SK-N-SH (cell line): ENCODE data around the gene UNC13D. TPM values are rescaled to one million over a fixed set of nuclear protein-coding genes. Genes with fewer than 3 reads are reported as not detected.
"Not testable (repeated sequence)": the region's sequence is repeated elsewhere in the genome, so short reads cannot be mapped to it uniquely, and the experiment has no call there.

Source experiments
- CTCF ChIA-PET: fragments of 300-600, 350-600 bp; formaldehyde crosslinking; extraction: SDS; loops from one replicate; lab custom pipeline; 2021; lab: Yijun Ruan, JAX
- POLR2A ChIA-PET: fragments of 350-600 bp; sonication (Branson Sonifier 250); formaldehyde crosslinking; extraction: SDS; loops from one replicate; lab custom pipeline; 2020; ENCODE audit warnings: antibody characterized with exemption, inconsistent platforms; lab: Yijun Ruan, JAX
- DNase-seq: peaks from one replicate; pipeline ENCODE4 v3.0.0; 2012
- H2AFZ ChIP-seq: fragments of 200-600 bp; sonication (generic); 2 replicates; pipeline ENCODE4 v1.8.1; 2016; ENCODE audit warnings: antibody characterized with exemption, mild to moderate bottlenecking, low read depth
- H3F3A ChIP-seq: fragments of 200-600 bp; sonication (generic); replicated peaks from 2 replicates; pipeline ENCODE3; 2016; ENCODE audit warnings: antibody characterized with exemption, mild to moderate bottlenecking; ENCODE audit not compliant: insufficient read depth
- H3K27ac ChIP-seq, 2 experiments: fragments of 200-500 bp in 1 of 2; fragments of 200-600 bp in 1 of 2; sonication (Bioruptor generic) in 1 of 2; sonication (generic), shearing (Covaris generic) in 1 of 2; 2 replicates each; pipeline versions ENCODE4 v1.5.1 to v1.6.1; 2014 to 2016; ENCODE audit warnings: low read depth in 2 of 2, inconsistent platforms in 1 of 2, low read length in 1 of 2, mild to moderate bottlenecking in 1 of 2, mixed read lengths in 1 of 2
- H3K27me3 ChIP-seq: fragments of 200-600 bp; sonication (generic), shearing (Covaris generic); 2 replicates; pipeline ENCODE4 v1.6.1; 2016; ENCODE audit warnings: mixed run types; ENCODE audit not compliant: insufficient read depth
- H3K36me3 ChIP-seq, 2 experiments: fragments of 200-500 bp in 1 of 2; fragments of 200-600 bp in 1 of 2; sonication (Bioruptor generic) in 1 of 2; sonication (generic) in 1 of 2; replicated peaks in 1 of 2; 2 replicates each; pipeline versions ENCODE3 to v1.5.1; 2014 to 2016; ENCODE audit warnings: low read length in 1 of 2, mild to moderate bottlenecking in 1 of 2; ENCODE audit not compliant: insufficient read depth in 2 of 2, control insufficient read depth in 1 of 2
- H3K4me1 ChIP-seq, 2 experiments: fragments of 200-500 bp in 1 of 2; fragments of 200-600 bp in 1 of 2; sonication (Bioruptor generic) in 1 of 2; sonication (generic), shearing (Covaris generic) in 1 of 2; 2 replicates each; pipeline versions ENCODE4 v1.5.1 to v1.6.1; 2014 to 2016; ENCODE audit warnings: low read depth in 1 of 2, low read length in 1 of 2, mixed run types in 1 of 2; ENCODE audit not compliant: insufficient read depth in 2 of 2, control insufficient read depth in 1 of 2
- H3K4me2 ChIP-seq: fragments of 200-600 bp; sonication (generic), shearing (Covaris generic); 2 replicates; pipeline ENCODE4 v1.6.1; 2017; ENCODE audit warnings: mixed run types
- H3K4me3 ChIP-seq, 2 experiments: fragments of 200-500 bp in 1 of 2; fragments of 200-600 bp in 1 of 2; sonication (Bioruptor generic) in 1 of 2; sonication (generic), shearing (Covaris generic) in 1 of 2; 2 replicates each; pipeline versions ENCODE4 v1.5.1 to v1.8.1; 2014 to 2016; ENCODE audit warnings: low read depth in 2 of 2, inconsistent platforms in 1 of 2, low read length in 1 of 2, mild to moderate bottlenecking in 1 of 2, mixed read lengths in 1 of 2, moderate library complexity in 1 of 2
- H3K79me2 ChIP-seq: fragments of 200-600 bp; sonication (generic); 2 replicates; pipeline ENCODE4 v1.8.1; 2017; ENCODE audit warnings: mild to moderate bottlenecking; ENCODE audit not compliant: insufficient read depth
- H3K9ac ChIP-seq: fragments of 200-600 bp; sonication (generic); 2 replicates; pipeline ENCODE4 v1.6.1; 2017; ENCODE audit warnings: mixed run types
- H3K9me2 ChIP-seq: fragments of 200-600 bp; sonication (generic); 2 replicates; pipeline ENCODE4 v1.6.1; 2017; ENCODE audit warnings: mixed run types
- H3K9me3 ChIP-seq: fragments of 200-600 bp; sonication (generic); 2 replicates; pipeline ENCODE4 v1.6.1; 2017; ENCODE audit warnings: mixed run types, mild to moderate bottlenecking, moderate library complexity
- H4K20me1 ChIP-seq: fragments of 200-600 bp; sonication (generic); 2 replicates; pipeline ENCODE4 v1.6.1; 2017; ENCODE audit warnings: mild to moderate bottlenecking, mixed run types; ENCODE audit not compliant: insufficient read depth
- CHD2 ChIP-seq: fragments of 150-350 bp; IDR thresholded peaks from 2 replicates; pipeline ENCODE4 v1.6.1; 2018; ENCODE audit warnings: low read length; ENCODE audit not compliant: partially characterized antibody
- FOSL2 ChIP-seq: IDR thresholded peaks from 2 replicates; pipeline ENCODE4 v1.4.0; 2012; ENCODE audit warnings: low read depth, mild to moderate bottlenecking, moderate library complexity, borderline replicate concordance
- FOXM1 ChIP-seq: IDR thresholded peaks from 2 replicates; pipeline ENCODE4 v1.4.0; 2012; ENCODE audit warnings: low read depth, mild to moderate bottlenecking
- GABPA ChIP-seq: IDR thresholded peaks from 2 replicates; pipeline ENCODE4 v1.4.0; 2012; ENCODE audit warnings: low read depth, mild to moderate bottlenecking
- JUND ChIP-seq: IDR thresholded peaks from 2 replicates; pipeline ENCODE4 v1.4.0; 2012
- NFIC ChIP-seq: IDR thresholded peaks from 2 replicates; pipeline ENCODE4 v1.4.0; 2012; ENCODE audit warnings: borderline replicate concordance
- NRF1 ChIP-seq: IDR thresholded peaks from 2 replicates; pipeline ENCODE4 v1.6.1; 2012; ENCODE audit warnings: low read depth, mild to moderate bottlenecking, low read length
- POLR2AphosphoS5 ChIP-seq: IDR thresholded peaks from 2 replicates; pipeline ENCODE4 v1.6.1; 2012; ENCODE audit warnings: low read depth, low read length
- RAD21 ChIP-seq: IDR thresholded peaks from 2 replicates; pipeline ENCODE4 v1.6.1; 2012; ENCODE audit warnings: mild to moderate bottlenecking, low read length
- YY1 ChIP-seq: IDR thresholded peaks from 2 replicates; pipeline ENCODE4 v1.4.0; 2012; ENCODE audit warnings: low read depth, mild to moderate bottlenecking
- WGBS: methylation state at CpG from one replicate; pipeline ENCODE4 v1.1.6; 2017; ENCODE audit warnings: low lambda C conversion rate; 5-methylcytosine and 5-hydroxymethylcytosine counted together
- polyA plus RNA-seq, 3 experiments: library from polyadenylated mRNA; depleted of rRNA; stranded (reverse); fragments of >200 nt; gene quantifications; 2 replicates each; pipeline ENCODE4 v1.2.3, GENCODE V29; 2012
- TF ChIP-seq, protein P1 (sequence below): IDR thresholded peaks from 2 replicates; pipeline ENCODE4 v1.6.1; 2012; ENCODE audit warnings: mild to moderate bottlenecking, low read depth, low read length, moderate library complexity
- TF ChIP-seq, protein P2 (sequence below): IDR thresholded peaks from 2 replicates; pipeline ENCODE4; 2012

UNC13D gene
- polyA plus RNA-seq, 1 of the 3 experiments (the other 2 are of a cell fraction): 0.99 TPM

DNA sequence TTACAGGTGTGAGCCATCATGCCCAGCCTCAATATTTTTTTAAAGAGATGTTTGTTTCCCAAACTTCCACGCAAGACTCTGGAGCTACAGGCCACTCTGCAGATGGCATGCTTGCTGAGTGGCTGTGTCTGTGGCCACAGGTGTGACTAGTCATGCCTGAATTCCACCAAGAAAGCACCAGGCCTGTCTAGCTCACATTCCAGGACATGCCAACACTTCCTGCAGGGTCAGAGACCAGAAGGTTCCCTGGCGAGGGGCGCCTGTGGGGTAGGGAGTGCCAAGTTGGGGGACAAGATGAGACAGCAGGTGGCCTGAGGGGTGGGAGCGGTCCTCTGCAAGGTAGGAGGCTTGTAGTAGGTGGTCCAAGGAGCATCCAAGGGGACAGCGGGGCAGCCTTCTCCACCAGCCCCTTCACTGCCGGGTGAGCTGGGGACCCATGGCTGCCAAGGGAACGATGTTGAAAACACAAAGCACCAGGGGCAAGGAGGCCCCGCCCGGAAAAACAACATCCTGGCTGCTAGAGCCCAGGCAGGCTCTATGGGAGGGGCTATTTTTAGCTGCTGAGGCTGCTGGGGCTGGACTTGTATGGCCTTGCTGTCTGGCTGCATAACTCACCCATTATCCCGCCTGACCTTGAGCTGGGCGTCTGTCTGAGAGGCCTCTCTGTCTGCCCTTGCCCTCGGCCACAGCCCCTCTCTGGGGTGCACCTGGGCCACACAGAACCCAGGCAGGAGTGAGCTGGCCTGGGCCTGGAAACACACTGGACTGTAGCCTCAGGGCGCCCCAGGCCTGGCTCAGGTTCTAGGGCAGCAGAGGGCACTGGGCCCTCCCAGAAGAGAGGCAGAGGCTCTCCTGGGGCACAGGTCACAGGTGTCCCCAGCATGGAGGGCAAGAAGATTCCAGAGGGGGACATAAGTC, 28.5 kb upstream of the UNC13D start:
- Histone ChIP-seq H3K9ac (peak overlapping the region; percentile 29; the same call in 1 of the 2 replicates), H3K36me3 (no peaks in the 10 kb centered on the region), H3K4me3 (no peak overlapping the region), H4K20me1 (no peaks in the 10 kb centered on the region; the same call in 1 of the 2 replicates), H2AFZ (peak overlapping the region; percentile 61; the same call in 1 of the 2 replicates), H3K27ac (peak overlapping the region in 1 of 2 experiments; percentile 48; a peak in 2 of 4 replicates), H3K4me2 (peak overlapping the region; percentile 41), H3K9me3 (no peaks in the 10 kb centered on the region), H3K27me3 (no peaks in the 10 kb centered on the region), H3K4me1 (peaks cover 32 to 33% of the 10 kb centered on the region in 2 experiments; a peak in 3 of 4 replicates)
- ChIA-PET POLR2A (interaction anchor here (0.7 to 1.6 kb wide), 5 partner anchors 23 to 211 kb away, joined by 3 to 5 read pairs (median 3); partner anchors contain the start of genes ACOX1 and TEN1), CTCF (interaction anchor here (0.7 to 15.4 kb wide), 9 partner anchors 10 to 108 kb away, joined by 3 to 214 read pairs (median 4); partner anchors contain the start of genes GALK1, TRIM65 and WBP2)
- 69% methylated on average over 12 of the region's 13 CpGs for WGBS
- TF ChIP-seq GABPA: no peak
- no peak for TF ChIP-seq JUND
- TF ChIP-seq FOXM1: no peak
- no peak for TF ChIP-seq NFIC
- no peak for TF ChIP-seq FOSL2
- TF ChIP-seq, protein P1, sequence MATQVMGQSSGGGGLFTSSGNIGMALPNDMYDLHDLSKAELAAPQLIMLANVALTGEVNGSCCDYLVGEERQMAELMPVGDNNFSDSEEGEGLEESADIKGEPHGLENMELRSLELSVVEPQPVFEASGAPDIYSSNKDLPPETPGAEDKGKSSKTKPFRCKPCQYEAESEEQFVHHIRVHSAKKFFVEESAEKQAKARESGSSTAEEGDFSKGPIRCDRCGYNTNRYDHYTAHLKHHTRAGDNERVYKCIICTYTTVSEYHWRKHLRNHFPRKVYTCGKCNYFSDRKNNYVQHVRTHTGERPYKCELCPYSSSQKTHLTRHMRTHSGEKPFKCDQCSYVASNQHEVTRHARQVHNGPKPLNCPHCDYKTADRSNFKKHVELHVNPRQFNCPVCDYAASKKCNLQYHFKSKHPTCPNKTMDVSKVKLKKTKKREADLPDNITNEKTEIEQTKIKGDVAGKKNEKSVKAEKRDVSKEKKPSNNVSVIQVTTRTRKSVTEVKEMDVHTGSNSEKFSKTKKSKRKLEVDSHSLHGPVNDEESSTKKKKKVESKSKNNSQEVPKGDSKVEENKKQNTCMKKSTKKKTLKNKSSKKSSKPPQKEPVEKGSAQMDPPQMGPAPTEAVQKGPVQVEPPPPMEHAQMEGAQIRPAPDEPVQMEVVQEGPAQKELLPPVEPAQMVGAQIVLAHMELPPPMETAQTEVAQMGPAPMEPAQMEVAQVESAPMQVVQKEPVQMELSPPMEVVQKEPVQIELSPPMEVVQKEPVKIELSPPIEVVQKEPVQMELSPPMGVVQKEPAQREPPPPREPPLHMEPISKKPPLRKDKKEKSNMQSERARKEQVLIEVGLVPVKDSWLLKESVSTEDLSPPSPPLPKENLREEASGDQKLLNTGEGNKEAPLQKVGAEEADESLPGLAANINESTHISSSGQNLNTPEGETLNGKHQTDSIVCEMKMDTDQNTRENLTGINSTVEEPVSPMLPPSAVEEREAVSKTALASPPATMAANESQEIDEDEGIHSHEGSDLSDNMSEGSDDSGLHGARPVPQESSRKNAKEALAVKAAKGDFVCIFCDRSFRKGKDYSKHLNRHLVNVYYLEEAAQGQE: no peak
- TF ChIP-seq NRF1: no peak
- TF ChIP-seq CHD2: no peak
- TF ChIP-seq YY1: no peak
- TF ChIP-seq, protein P2, sequence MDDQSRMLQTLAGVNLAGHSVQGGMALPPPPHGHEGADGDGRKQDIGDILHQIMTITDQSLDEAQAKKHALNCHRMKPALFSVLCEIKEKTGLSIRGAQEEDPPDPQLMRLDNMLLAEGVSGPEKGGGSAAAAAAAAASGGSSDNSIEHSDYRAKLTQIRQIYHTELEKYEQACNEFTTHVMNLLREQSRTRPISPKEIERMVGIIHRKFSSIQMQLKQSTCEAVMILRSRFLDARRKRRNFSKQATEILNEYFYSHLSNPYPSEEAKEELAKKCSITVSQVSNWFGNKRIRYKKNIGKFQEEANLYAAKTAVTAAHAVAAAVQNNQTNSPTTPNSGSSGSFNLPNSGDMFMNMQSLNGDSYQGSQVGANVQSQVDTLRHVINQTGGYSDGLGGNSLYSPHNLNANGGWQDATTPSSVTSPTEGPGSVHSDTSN: no peak
- TF ChIP-seq RAD21: no peak
- no peak for TF ChIP-seq POLR2AphosphoS5
- TF ChIP-seq, all 33 proteins: peak for 0
- peaks cover 21% of the 10 kb centered on the region for H3F3A ChIP-seq
- H3K79me2 ChIP-seq: no peaks in the 10 kb centered on the region
- H3K9me2 ChIP-seq: no peaks in the 10 kb centered on the region
- peak; percentile 52 for DNase-seq

DNA sequence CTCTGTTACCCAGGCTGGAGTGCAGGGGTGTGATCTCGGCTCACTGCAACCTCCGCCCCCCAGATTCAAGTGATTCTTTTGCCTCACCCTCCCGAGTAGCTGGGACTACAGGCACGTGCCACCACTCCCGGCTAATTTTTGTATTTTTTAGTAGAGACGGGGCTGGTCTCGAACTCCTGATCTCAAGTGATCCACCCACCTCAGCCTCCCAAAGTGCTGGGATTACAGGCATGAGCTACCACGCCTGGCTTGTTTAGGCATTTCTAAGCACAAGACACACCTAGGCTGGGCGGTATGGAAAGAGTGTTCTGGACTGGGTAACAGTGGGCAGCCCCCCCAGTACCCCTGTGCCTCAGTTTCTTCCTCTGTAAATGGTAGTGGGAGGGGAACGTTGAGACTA, 26.0 kb upstream of the UNC13D start:
- DNase-seq, H3K79me2 ChIP-seq, H3K27ac ChIP-seq, POLR2A ChIA-PET, H3K9me2 ChIP-seq, H3K4me2 ChIP-seq, H3F3A ChIP-seq, H3K4me3 ChIP-seq, H3K36me3 ChIP-seq, H3K9me3 ChIP-seq, H4K20me1 ChIP-seq, H2AFZ ChIP-seq, H3K9ac ChIP-seq, H3K27me3 ChIP-seq: not testable (repeated sequence)
- CTCF ChIA-PET: interaction anchor here (1.1 to 15.4 kb wide), 4 partner anchors 9 to 26 kb away, joined by 5 to 214 read pairs (median 24); partner anchors contain the start of genes TRIM65 and WBP2
- peaks cover 8 to 13% of the 10 kb centered on the region in 2 experiments; a peak in 3 of 4 replicates for H3K4me1 ChIP-seq
- 85% methylated on average over 10 of the region's 10 CpGs for WGBS
